Fibroblast of the aortic adventitia (primary cell): Measurements from ENCODE around the gene HDAC3. TPM values are rescaled to one million over a fixed set of nuclear protein-coding genes. Genes with fewer than 3 reads are reported as not detected.

Experiments
- DNase-seq: peaks from one replicate; pipeline ENCODE4 v3.0.0-alpha.2; 2010; ENCODE audit warnings: low read depth
- H3K4me3 ChIP-seq: 2 replicates; pipeline ENCODE4 v1.5.1; 2011; ENCODE audit warnings: low read depth, mild to moderate bottlenecking, control low read depth, low read length, moderate library complexity
- total RNA-seq: library from RNA; depleted of rRNA; stranded (reverse); fragments of >200 nt; gene quantifications from 2 replicates; pipeline ENCODE4 v1.2.3, GENCODE V29; 2012; ENCODE audit warnings: low replicate concordance
- TF ChIP-seq, protein P1 (sequence below): IDR thresholded peaks from 2 replicates; pipeline ENCODE4 v1.5.1; 2011; ENCODE audit warnings: mild to moderate bottlenecking, low read length, control low read depth, inconsistent platforms; ENCODE audit not compliant: insufficient read depth

Gene HDAC3
- total RNA-seq, 1 donor: 48.4 TPM

DNA sequence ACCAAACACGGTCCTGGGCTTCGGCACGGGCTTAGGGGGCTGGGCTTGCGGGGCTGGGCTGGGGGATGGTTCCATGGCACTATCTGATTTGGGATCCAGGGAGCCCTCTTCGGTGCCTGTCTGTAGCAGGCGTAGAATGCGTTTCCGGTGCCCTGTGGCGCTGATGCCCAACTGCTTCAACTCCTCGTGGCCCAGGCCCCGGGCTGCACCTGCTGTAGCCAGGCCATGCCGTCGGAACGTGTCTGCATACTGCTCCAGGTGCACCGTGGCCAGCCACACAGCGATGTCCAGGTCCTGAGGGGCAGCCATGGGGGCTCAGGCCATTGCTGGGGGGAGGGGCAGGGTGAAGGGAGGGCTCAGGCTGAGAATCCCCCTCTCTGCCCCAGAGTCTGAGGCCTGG lies 43.5 kb upstream of the HDAC3 start:
- no peak for DNase-seq
- no peak overlapping the region for H3K4me3 ChIP-seq
- TF ChIP-seq, protein P1, sequence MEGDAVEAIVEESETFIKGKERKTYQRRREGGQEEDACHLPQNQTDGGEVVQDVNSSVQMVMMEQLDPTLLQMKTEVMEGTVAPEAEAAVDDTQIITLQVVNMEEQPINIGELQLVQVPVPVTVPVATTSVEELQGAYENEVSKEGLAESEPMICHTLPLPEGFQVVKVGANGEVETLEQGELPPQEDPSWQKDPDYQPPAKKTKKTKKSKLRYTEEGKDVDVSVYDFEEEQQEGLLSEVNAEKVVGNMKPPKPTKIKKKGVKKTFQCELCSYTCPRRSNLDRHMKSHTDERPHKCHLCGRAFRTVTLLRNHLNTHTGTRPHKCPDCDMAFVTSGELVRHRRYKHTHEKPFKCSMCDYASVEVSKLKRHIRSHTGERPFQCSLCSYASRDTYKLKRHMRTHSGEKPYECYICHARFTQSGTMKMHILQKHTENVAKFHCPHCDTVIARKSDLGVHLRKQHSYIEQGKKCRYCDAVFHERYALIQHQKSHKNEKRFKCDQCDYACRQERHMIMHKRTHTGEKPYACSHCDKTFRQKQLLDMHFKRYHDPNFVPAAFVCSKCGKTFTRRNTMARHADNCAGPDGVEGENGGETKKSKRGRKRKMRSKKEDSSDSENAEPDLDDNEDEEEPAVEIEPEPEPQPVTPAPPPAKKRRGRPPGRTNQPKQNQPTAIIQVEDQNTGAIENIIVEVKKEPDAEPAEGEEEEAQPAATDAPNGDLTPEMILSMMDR: no peak

DNA sequence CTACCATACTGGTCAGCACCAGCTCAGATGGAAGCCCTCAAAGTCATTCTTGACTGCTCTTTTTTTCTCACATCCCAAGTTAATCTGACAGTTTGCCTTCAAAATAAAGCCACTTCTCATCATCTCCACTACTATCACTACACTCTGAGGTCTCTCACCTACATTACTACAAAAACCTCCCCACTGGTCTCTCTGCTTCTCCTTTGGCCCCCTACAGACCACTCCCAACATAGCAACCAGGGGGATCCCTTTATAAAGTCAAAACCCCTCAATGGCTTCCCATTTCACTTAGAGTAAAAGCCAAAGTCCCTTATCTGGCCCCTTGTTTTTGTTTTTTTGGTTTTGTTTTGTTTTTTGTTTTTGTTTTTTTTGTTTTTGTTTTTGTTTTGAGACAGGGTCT lies 40.8 kb upstream of the HDAC3 start:
- TF ChIP-seq, protein P1: peak; percentile 26

DNA sequence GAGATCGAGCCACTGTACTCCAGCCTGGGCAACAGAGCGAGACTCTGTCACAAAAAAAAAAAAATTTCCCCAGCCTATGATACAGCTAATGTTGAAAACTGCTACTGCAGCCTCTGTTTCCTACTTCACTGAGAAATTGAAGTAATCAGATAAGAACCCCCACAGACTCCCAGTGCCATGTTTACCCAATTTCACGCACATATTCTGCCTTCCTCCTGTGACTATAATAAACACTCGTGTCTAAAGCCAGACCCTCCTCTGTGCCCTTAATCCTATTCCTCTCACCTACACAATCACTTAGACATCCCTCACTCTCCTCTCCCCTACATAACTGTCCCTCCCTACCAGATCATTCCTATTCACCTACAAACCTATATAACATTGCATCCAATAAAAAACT lies 39.0 kb upstream of the HDAC3 start:
- no peak overlapping the region for H3K4me3 ChIP-seq
- DNase-seq: no peak
- TF ChIP-seq, protein P1: no peak

More for the DNA sequence above, 40.8 kb upstream of the HDAC3 start:
- no peak overlapping the region for H3K4me3 ChIP-seq
- no peak for DNase-seq

DNA sequence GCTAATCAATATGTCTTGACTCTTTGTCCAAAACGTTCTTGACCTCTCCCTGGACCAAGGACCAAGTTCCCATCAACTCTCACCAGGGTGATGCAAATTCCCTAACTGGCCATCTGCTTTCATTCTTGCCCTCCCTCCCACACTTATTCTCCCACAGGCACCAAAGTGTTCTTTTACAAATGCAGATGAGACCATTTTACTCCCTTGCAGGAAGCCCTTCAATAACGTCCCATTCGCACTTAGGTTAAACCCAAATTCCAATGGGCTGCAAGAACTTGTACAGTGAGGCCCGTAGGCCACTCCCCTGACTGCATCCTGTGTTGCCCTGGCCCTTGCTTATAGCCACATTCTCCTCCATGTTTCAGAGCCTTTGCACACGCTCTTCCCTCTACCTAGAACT lies 38.1 kb upstream of the HDAC3 start:
- H3K4me3 ChIP-seq: no peak overlapping the region
- TF ChIP-seq, protein P1: no peak
- no peak for DNase-seq

DNA sequence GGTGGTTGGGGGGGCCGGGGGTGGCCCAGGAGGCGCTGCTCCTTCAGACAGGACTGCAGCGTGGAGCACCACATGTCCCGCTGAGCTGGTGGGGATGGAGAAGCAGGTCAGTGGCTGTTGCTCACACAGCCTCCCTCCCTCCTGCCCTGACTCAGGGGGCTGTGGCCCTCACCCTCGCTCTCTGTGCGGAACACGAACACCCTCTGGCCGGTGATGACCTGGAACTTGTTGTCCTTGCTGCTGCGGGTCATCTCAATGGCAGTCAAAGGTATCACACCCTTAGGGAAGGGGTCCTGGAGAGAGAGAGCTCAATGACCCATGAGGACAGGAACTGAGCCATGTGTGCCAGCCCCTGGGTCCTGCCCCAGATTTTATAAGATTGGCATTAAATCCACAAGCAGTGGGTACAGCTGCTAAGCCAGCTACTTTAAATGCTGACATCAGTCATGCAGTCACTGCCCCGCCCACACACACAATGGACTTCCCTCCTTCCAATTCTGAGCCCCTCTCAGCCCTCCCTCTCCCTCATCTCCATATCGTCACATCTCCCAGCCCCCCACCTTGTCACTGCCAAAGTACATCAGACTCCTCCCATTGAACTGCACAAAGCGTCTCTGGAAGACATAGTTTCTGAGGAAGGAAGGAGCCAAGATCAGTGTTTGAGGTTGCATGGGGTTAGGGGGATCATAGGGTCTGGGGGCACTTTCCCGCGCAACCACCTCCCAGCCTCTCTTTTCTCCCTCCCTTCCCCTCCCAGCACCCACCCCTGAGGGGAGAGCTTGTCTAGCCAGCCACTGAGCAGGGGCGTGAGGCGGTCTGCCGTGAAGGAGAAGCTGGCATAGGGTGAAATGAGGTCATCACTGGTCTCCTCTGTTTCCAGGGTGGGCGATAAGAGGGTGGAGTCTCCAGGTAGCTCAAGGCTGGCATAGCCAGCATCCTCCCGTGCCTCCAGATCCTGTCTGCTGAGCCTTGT lies 36.5 kb upstream of the HDAC3 start:
- H3K4me3 ChIP-seq: no peak overlapping the region
- TF ChIP-seq, protein P1: no peak
- no peak for DNase-seq

DNA sequence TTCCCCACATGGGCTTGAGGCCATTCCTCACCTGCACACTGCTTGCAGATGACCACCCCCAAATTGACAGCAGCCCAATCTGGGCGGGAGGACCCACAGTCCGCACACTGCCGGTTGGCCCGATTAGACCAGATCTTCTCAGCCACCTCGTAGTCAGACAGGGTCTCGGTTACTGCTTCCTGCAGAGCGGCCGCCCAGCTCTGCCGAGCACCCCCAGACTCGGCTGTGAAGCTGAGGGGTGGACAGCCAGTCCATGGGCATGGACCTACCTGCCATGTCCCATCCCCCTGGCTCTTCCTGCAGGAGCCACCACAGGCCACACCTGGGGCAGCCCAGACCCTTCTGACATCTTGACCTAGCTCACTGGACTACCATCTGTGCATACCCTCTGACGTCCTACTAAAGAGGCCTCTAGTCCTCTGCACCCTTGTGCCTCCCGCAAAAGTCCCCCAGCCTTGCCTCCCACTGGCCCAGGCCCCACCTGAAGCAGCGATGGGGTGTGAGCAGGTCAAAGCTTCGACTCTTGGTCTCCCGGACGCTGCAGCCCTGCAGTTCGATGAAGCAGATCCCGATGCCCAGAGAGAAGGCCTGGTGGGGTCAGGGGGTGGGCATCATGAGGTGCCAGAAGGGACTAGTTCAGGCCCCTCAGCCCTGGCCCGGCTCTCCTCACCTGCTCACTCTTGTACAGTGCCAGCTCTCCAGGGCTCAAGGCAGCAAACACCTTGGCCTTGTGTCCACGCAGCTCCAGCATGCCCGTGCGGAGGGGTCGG lies 35.6 kb upstream of the HDAC3 start:
- no peak overlapping the region for H3K4me3 ChIP-seq
- TF ChIP-seq, protein P1: no peak
- no peak for DNase-seq
